ENCODE results near the gene MLXIP.

- no peak for TF ChIP-seq POLR2A (IDR thresholded peaks at IDR 0.05)
- no peak for TF ChIP-seq CTCF (IDR thresholded peaks at IDR 0.05)
Observed at GRCh38 chr12:122190842-122191668, 112.5 kb downstream of the MLXIP start.

Data from ovary (tissue), 3 donors.